ENCODE results near the gene ABR.
"Not testable (repeated sequence)": the region's sequence is repeated elsewhere in the genome, so short reads cannot be mapped to it uniquely, and the experiment has no call there.

ABR gene

GRCh38 chr17:1173432-1174262, 6.1 kb downstream of the ABR start:
- no peak for DNase-seq (ENCODE audit: low read depth, low spot score)

GRCh38 chr17:1171953-1172352, 7.8 kb downstream of the ABR start:
- no peak for DNase-seq (ENCODE audit: low read depth, low spot score)

- DNase-seq (ENCODE audit: low read depth, low spot score) = no peak
Measured at GRCh38 chr17:1170739-1171138, 9.0 kb downstream of the ABR start.

GRCh38 chr17:1169929-1170312, 9.9 kb downstream of the ABR start:
- DNase-seq (ENCODE audit: low read depth, low spot score) = no peak

- DNase-seq (ENCODE audit: low read depth, low spot score) = peak; percentile 32
Measured at GRCh38 chr17:1169221-1169928, 10.4 kb downstream of the ABR start.

GRCh38 chr17:1168533-1169220, 11.1 kb downstream of the ABR start:
- DNase-seq (ENCODE audit: low read depth, low spot score) = no peak

- DNase-seq (ENCODE audit: low read depth, low spot score) = no peak
Measured at GRCh38 chr17:1166276-1166675, 13.5 kb downstream of the ABR start.

- no peak for DNase-seq (ENCODE audit: low read depth, low spot score)
Measured at GRCh38 chr17:1165836-1166235, 13.9 kb downstream of the ABR start.

GRCh38 chr17:1164935-1165556, 14.7 kb downstream of the ABR start:
- no peak for DNase-seq (ENCODE audit: low read depth, low spot score)

- DNase-seq (ENCODE audit: low read depth, low spot score) = no peak
Measured at GRCh38 chr17:1162116-1162855, 17.5 kb downstream of the ABR start.

- no peak for DNase-seq (ENCODE audit: low read depth, low spot score)
Measured at GRCh38 chr17:1160591-1161390, 19.0 kb downstream of the ABR start.

- DNase-seq (ENCODE audit: low read depth, low spot score) = peak; percentile 32
Measured at GRCh38 chr17:1159431-1160180, 20.2 kb downstream of the ABR start.

- peak; percentile 84 for DNase-seq (ENCODE audit: low read depth, low spot score)
Measured at GRCh38 chr17:1158879-1159278, 20.9 kb downstream of the ABR start.

- no peak for DNase-seq (ENCODE audit: low read depth, low spot score)
Measured at GRCh38 chr17:1156864-1157263, 22.9 kb downstream of the ABR start.

GRCh38 chr17:1154704-1155103, 25.1 kb downstream of the ABR start:
- peak; percentile 58 for DNase-seq (ENCODE audit: low read depth, low spot score)

GRCh38 chr17:1153795-1154546, 25.8 kb downstream of the ABR start:
- peak; percentile 88 for DNase-seq (ENCODE audit: low read depth, low spot score)

- not testable (repeated sequence) for DNase-seq (ENCODE audit: low read depth, low spot score)
Measured at GRCh38 chr17:1152582-1152981, 27.2 kb downstream of the ABR start.

GRCh38 chr17:1150863-1151600, 28.7 kb downstream of the ABR start:
- DNase-seq (ENCODE audit: low read depth, low spot score) = no peak

Measured in astrocyte of the hippocampus (primary cell).